HepG2 (cell line): ENCODE results near the gene AGAP1. TPM values are rescaled to one million over a fixed set of nuclear protein-coding genes. Genes with fewer than 3 reads are reported as not detected.

Experiments used
- ATAC-seq: fragments of 200-7000 bp; cut with Tn5 transposase; 3 replicates; pipeline ENCODE4 v1.9.1; 2020; ENCODE audit warnings: mild to moderate bottlenecking, moderate library complexity
- BruUV-seq: library from RNA; stranded (reverse); fragments of 400-500 nt; replicated peaks from 2 replicates; lab custom pipeline; 2021; lab: Mats Ljungman, UMichigan
- CTCF ChIA-PET: fragments of 300-600 bp; formaldehyde crosslinking; extraction: SDS; loops from one replicate; lab custom pipeline; 2021; ENCODE audit warnings: low total read pairs, inconsistent platforms, low intra/inter-chr PET ratio; lab: Yijun Ruan, JAX
- POLR2A ChIA-PET: fragments of 350-600 bp; sonication (Branson Sonifier 250); formaldehyde crosslinking; loops from one replicate; lab custom pipeline; 2020; ENCODE audit warnings: antibody characterized with exemption, inconsistent platforms; lab: Yijun Ruan, JAX
- DNase-seq: peaks from one replicate; pipeline ENCODE4 v3.0.0-alpha.2; 2015; ENCODE audit warnings: low spot score
- FAIRE-seq: peaks from 3 replicates; lab custom pipeline; 2011; peaks lifted over from hg19 to GRCh38; lab: Jason Lieb, UNC
- H2AFZ ChIP-seq: one replicate; pipeline ENCODE4 v1.6.1; 2011; ENCODE audit warnings: low read length, inconsistent platforms
- H3K27ac ChIP-seq: fragments of 300-600 bp; 3 replicates; pipeline ENCODE4 v1.8.0; 2011; ENCODE audit warnings: mixed run types, mild to moderate bottlenecking, mixed read lengths, low read length, inconsistent platforms; ENCODE audit not compliant: insufficient read depth; ENCODE audit errors: extremely low read length
- H3K27me3 ChIP-seq, 2 experiments: fragments of 200-600 bp in 1 of 2; 2 replicates in 1 of 2; 3 replicates in 1 of 2; pipeline versions ENCODE4 v1.6.0 to v1.8.0; 2011; ENCODE audit warnings: low read length in 2 of 2, mild to moderate bottlenecking in 2 of 2, moderate library complexity in 2 of 2, inconsistent platforms in 1 of 2; ENCODE audit not compliant: insufficient read depth in 2 of 2, control insufficient read depth in 1 of 2
- H3K36me3 ChIP-seq, 2 experiments: fragments of 200-600 bp in 1 of 2; replicated peaks in 1 of 2; 2 replicates in 1 of 2; 3 replicates in 1 of 2; pipeline versions ENCODE4 v1.5.1 to v1.8.0; 2011; ENCODE audit warnings: low read length in 2 of 2, inconsistent platforms in 1 of 2; ENCODE audit not compliant: insufficient read depth in 2 of 2, control insufficient read depth in 1 of 2
- H3K4me1 ChIP-seq: 2 replicates; pipeline ENCODE4 v1.5.1; 2012; ENCODE audit warnings: low read length, inconsistent platforms; ENCODE audit not compliant: insufficient read depth
- H3K4me2 ChIP-seq: 2 replicates; pipeline ENCODE4 v1.6.0; 2011; ENCODE audit warnings: low read depth, low read length, inconsistent platforms
- H3K4me3 ChIP-seq, 3 experiments: fragments of 200-600 bp in 1 of 3; sonication (generic), shearing (Covaris generic) in 1 of 3; replicated peaks in 1 of 3; 2 replicates each; pipeline ENCODE4 v1.5.1; 2011 to 2016; ENCODE audit warnings: low read length in 3 of 3, inconsistent platforms in 2 of 3, low read depth in 2 of 3, mild to moderate bottlenecking in 2 of 3, control low read depth in 1 of 3, mixed read lengths in 1 of 3; ENCODE audit not compliant: insufficient read depth in 1 of 3
- H3K79me2 ChIP-seq: one replicate; pipeline ENCODE4 v1.6.1; 2011; ENCODE audit warnings: low read length, inconsistent platforms; ENCODE audit not compliant: insufficient read depth
- H3K9ac ChIP-seq: 2 replicates; pipeline ENCODE4 v1.6.0; 2011; ENCODE audit warnings: mild to moderate bottlenecking, low read depth, low read length, inconsistent platforms; ENCODE audit not compliant: insufficient read depth
- H3K9me3 ChIP-seq: 2 replicates; pipeline ENCODE4 v1.5.1; 2012; ENCODE audit warnings: mild to moderate bottlenecking, low read length
- H4K20me1 ChIP-seq: 2 replicates; pipeline ENCODE4 v1.6.0; 2011; ENCODE audit warnings: inconsistent platforms, mild to moderate bottlenecking, low read length, moderate library complexity; ENCODE audit not compliant: insufficient read depth
- ARHGAP35 ChIP-seq: sonication (generic); formaldehyde crosslinking; IDR thresholded peaks from 2 replicates; pipeline ENCODE4 v1.9.0; 2022; ENCODE audit warnings: mild to moderate bottlenecking, inconsistent platforms, moderate library complexity, missing genetic modification reagents, borderline replicate concordance
- FOXM1 ChIP-seq: sonication (generic); formaldehyde crosslinking; IDR thresholded peaks from 2 replicates; pipeline ENCODE4 v1.5.0; 2020; ENCODE audit warnings: missing genetic modification reagents
- HOXA9 ChIP-seq: sonication (generic); formaldehyde crosslinking; IDR thresholded peaks from 2 replicates; pipeline ENCODE4 v1.8.1; 2022; ENCODE audit warnings: missing genetic modification reagents, mild to moderate bottlenecking, moderate library complexity, borderline replicate concordance
- STAG1 ChIP-seq: sonication (generic); formaldehyde crosslinking; IDR thresholded peaks from 2 replicates; pipeline ENCODE4 v1.4.0; 2020; ENCODE audit warnings: missing genetic modification reagents
- ZNF556 ChIP-seq: sonication (generic); formaldehyde crosslinking; IDR thresholded peaks from 2 replicates; pipeline ENCODE4 v1.4.0; 2020; ENCODE audit warnings: mild to moderate bottlenecking, missing genetic modification reagents, borderline replicate concordance
- ZSCAN12 ChIP-seq: sonication (generic); formaldehyde crosslinking; IDR thresholded peaks from 2 replicates; pipeline ENCODE4 v1.9.0; 2021; ENCODE audit warnings: mild to moderate bottlenecking, missing genetic modification reagents
- WGBS: methylation state at CpG from one replicate; pipeline ENCODE4 v1.1.6; 2017; ENCODE audit warnings: low lambda C conversion rate; 5-methylcytosine and 5-hydroxymethylcytosine counted together
- in situ Hi-C: cut with HindIII; loops from 2 replicates; pipeline ENCODE4 v1.10.0; 2017; ENCODE audit warnings: low pct_unique_long_range_greater_than_20kb; ENCODE audit not compliant: extremely low pct_ligation_motif_present
- intact Hi-C: fragments of 100-400 bp; cut with micrococcal nuclease; formaldehyde crosslinking; loops from one replicate; pipeline ENCODE4 v1.10.0; 2022; ENCODE audit not compliant: unreplicated experiment
- polyA plus RNA-seq, 8 experiments: library from polyadenylated mRNA; depleted of rRNA in 3 of 8; stranded (reverse) in 7 of 8; unstranded in 1 of 8; fragments of >200 nt; fragmentation: Illumina TruSeq in 4 of 8; extraction: Trizol in 4 of 8; gene quantifications; 2 replicates each; pipeline versions ENCODE4 v1.2.1 to v1.2.3, GENCODE V29; 2011 to 2016; ENCODE audit warnings: low read depth in 4 of 8, missing spikeins in 1 of 8, mixed read lengths in 1 of 8; ENCODE audit not compliant: insufficient read depth in 1 of 8
- total RNA-seq, 5 experiments: library from RNA; depleted of rRNA; stranded (reverse); fragments of >200 nt; fragmentation: Illumina TruSeq; extraction: Trizol; gene quantifications; 2 replicates each; pipeline ENCODE4 v1.2.3, GENCODE V29; 2016; ENCODE audit warnings: low read depth in 1 of 5
- TF ChIP-seq, protein P1 (sequence below): sonication (generic); formaldehyde crosslinking; IDR thresholded peaks from 2 replicates; pipeline ENCODE4 v1.5.0; 2020; ENCODE audit warnings: missing genetic modification reagents
- TF ChIP-seq, protein P2 (sequence below): IDR thresholded peaks from 2 replicates; pipeline ENCODE4 v1.6.1; 2018; ENCODE audit warnings: missing genetic modification reagents
- TF ChIP-seq, protein P3 (sequence below): sonication (generic); formaldehyde crosslinking; IDR thresholded peaks from 2 replicates; pipeline ENCODE4 v1.8.0; 2022; ENCODE audit warnings: mild to moderate bottlenecking, missing genetic modification reagents

The AGAP1 gene
- total and polyA plus RNA-seq, 2 of the 13 experiments (the other 11 are each of a cell fraction or from before 2014, with no cell fraction given): 21.2 to 32.7 TPM

DNA sequence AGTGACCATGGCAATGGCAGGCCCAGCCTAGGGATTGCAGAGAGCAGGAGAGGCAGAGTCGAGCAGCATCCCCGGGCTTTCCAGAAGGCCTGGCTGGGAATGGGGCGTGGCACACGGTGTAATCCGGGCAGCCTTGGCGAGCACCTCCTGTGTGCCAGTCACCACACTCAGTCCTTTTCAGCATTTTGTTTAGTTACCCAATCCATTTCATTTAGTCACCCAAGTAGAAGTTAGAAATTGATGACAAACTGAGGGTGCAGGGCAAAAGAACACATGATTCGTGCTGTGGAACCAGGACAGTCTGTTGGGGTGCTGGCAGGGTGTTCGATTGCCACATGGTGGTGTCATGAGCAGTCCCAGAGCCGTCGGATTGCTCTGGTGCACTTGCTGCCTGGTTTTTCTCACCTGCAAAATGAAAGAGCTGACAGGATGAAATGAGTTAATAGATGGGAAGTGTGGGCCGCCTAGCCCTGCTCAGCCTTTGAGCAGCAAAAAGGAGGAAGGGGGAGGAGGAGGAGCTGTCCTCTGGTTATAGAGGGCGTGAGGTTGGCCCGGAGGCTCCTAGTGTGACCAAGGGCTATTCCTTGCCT is 299.4 kb downstream of the AGAP1 start (continued):
- no peak for TF ChIP-seq ARHGAP35 (CRISPR knock-in tag)
- TF ChIP-seq, protein P1, sequence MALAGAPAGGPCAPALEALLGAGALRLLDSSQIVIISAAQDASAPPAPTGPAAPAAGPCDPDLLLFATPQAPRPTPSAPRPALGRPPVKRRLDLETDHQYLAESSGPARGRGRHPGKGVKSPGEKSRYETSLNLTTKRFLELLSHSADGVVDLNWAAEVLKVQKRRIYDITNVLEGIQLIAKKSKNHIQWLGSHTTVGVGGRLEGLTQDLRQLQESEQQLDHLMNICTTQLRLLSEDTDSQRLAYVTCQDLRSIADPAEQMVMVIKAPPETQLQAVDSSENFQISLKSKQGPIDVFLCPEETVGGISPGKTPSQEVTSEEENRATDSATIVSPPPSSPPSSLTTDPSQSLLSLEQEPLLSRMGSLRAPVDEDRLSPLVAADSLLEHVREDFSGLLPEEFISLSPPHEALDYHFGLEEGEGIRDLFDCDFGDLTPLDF (CRISPR knock-in tag): no peak
- peak; percentile 67 for TF ChIP-seq STAG1

DNA sequence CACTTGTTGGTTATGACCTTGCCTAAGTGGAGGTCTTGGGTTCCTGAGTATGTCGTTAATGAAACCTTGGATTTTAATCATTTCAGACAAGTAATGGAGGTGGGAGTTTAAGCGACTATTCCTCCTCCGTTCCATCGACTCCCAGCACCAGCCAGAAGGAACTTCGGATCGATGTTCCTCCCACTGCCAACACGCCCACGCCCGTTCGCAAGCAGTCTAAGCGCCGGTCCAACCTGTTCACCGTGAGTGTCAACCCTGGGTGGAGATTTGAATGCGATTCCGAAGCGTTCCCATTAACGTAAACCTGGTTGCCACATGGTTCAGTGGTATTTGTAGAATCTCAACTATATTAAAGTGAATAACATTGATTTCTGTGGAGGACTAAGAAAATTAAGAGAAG is 305.4 kb downstream of the AGAP1 start:
- Histone ChIP-seq H3K4me2 (no peak overlapping the region), H3K79me2 (no peaks in the 10 kb centered on the region), H4K20me1 (no peaks in the 10 kb centered on the region), H2AFZ (no peak overlapping the region), H3K27me3 (no peaks in the 10 kb centered on the region), H3K4me3 (no peak overlapping the region), H3K36me3 (peaks cover 19 to 54% of the 10 kb centered on the region in 2 experiments), H3K4me1 (no peaks in the 10 kb centered on the region), H3K9me3 (no peaks in the 10 kb centered on the region), H3K9ac (no peak overlapping the region), H3K27ac (no peak overlapping the region)
- in situ Hi-C loops (no loop called here), intact Hi-C loops (no loop called here)
- CTCF ChIA-PET: no interaction called here
- no TSS peak for BruUV-seq
- POLR2A ChIA-PET: no interaction called here
- no peak for FAIRE-seq
- 97% methylated on average over 17 of the region's 17 CpGs for WGBS
- TF ChIP-seq ZSCAN12 (CRISPR knock-in tag) (no peak), FOXM1 (CRISPR knock-in tag) (no peak), ZNF556 (CRISPR knock-in tag) (no peak), HOXA9 (CRISPR knock-in tag) (no peak)
- TF ChIP-seq, protein P2, sequence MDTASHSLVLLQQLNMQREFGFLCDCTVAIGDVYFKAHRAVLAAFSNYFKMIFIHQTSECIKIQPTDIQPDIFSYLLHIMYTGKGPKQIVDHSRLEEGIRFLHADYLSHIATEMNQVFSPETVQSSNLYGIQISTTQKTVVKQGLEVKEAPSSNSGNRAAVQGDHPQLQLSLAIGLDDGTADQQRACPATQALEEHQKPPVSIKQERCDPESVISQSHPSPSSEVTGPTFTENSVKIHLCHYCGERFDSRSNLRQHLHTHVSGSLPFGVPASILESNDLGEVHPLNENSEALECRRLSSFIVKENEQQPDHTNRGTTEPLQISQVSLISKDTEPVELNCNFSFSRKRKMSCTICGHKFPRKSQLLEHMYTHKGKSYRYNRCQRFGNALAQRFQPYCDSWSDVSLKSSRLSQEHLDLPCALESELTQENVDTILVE (CRISPR knock-in tag): no peak
- TF ChIP-seq, protein P3, sequence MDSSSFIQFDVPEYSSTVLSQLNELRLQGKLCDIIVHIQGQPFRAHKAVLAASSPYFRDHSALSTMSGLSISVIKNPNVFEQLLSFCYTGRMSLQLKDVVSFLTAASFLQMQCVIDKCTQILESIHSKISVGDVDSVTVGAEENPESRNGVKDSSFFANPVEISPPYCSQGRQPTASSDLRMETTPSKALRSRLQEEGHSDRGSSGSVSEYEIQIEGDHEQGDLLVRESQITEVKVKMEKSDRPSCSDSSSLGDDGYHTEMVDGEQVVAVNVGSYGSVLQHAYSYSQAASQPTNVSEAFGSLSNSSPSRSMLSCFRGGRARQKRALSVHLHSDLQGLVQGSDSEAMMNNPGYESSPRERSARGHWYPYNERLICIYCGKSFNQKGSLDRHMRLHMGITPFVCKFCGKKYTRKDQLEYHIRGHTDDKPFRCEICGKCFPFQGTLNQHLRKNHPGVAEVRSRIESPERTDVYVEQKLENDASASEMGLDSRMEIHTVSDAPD (CRISPR knock-in tag): no peak
- DNase-seq: no peak
- ATAC-seq: no peak
